HS-5 (cell line): ENCODE results near the gene RARA.
"Not testable (repeated sequence)": the region's sequence is repeated elsewhere in the genome, so short reads cannot be mapped to it uniquely, and the experiment has no call there.

Experiments used
- DNase-seq: peaks from one replicate; pipeline ENCODE4 v3.0.0-alpha.2; 2012; ENCODE audit warnings: low read depth

The RARA gene

DNA sequence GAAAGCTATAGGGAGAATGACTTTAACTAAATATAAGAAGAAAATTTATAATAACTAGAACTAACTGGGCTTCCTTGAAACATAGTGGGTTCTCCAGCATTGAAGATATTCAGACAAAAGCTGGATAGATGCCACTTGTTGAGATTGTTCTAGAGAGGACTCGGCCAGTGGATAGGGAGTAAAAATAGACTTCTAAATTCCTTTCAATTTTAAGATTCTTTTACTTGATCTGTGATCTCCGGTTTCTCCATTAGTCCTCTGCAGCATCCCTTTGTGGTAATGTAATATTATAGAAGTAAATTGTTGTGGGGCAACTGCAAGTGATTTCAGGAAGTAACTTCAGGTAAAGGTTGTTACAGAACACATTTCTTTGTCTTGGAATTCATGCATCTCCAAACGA is 10.3 kb upstream of the RARA start:
- no peak for DNase-seq

DNA sequence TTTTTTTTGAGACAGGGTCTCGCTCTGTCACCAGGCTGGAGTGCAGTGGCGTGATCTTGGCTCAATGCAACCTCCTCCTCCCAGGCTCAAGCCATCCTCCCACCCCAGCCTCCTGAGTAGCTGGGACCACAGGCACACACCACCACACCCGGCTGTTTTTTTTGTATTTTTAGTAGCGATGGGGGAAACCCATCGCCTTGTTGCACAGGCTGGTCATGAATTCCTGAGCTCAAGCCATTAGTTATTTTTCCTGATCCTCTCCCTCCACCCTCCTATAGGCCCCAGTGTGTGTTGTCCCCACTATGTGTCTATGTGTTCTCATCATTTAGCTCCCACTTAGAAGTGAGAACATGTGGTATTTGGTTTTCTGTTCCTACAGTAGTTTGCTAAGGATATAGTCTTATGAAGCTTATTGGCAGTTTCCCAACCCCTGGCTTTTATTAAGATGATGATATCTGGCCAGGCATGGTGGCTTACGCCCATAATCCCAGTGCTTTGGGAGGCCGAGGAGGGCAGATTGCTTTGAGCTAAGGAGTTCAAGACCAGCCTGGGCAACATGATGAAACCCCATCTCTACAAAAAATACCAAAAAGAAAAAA is 9.7 kb upstream of the RARA start:
- not testable (repeated sequence) for DNase-seq

DNA sequence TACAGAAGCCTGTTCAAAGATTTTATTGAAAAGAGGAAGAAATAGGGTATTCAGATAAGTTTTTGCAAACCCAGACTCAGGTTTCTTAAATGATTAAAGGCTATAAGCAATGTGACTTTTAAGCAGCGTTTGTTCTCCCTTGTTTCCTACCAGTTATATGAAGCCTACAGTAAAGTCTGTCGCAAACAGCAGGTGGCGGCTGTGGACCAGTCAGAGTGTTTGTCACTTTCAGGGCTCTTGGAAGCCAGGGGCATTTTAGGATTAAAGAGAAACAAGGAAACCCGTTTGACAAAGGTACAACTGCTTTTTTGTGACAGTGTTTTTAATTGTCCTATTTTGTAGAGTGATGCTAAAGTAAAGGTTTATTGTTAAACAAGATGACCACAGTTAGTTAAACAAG is 7.7 kb upstream of the RARA start:
- no peak for DNase-seq

DNA sequence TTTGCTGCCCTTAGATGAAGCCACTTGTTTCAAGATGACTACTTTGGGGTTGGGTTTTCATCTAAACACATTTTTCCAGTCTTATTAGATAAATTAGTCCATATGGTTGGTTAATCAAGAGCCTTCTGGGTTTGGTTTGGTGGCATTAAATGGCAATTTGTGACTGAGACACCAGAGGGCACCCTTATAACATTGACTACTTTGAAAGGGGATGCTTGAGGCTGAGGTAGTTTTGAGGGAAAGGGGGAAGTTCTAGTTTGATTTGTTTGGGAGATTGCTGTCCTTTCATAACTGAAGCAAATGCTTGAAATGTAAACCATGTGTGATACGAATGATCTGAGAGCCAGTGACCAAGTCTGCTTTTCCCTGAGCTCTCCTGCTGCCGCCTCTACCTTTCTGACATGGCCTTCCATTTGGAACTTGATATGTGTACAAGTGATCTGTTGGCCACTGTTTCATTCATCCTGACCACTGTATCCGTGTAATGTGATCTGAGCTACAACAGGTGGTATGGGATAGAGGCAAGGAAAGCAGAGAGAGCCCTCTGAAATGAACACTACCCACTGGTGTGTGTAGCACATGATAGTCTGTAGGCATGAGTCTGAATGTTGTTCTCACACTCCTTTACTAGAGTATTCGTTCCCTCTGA is 5.8 kb upstream of the RARA start:
- DNase-seq: no peak

DNA sequence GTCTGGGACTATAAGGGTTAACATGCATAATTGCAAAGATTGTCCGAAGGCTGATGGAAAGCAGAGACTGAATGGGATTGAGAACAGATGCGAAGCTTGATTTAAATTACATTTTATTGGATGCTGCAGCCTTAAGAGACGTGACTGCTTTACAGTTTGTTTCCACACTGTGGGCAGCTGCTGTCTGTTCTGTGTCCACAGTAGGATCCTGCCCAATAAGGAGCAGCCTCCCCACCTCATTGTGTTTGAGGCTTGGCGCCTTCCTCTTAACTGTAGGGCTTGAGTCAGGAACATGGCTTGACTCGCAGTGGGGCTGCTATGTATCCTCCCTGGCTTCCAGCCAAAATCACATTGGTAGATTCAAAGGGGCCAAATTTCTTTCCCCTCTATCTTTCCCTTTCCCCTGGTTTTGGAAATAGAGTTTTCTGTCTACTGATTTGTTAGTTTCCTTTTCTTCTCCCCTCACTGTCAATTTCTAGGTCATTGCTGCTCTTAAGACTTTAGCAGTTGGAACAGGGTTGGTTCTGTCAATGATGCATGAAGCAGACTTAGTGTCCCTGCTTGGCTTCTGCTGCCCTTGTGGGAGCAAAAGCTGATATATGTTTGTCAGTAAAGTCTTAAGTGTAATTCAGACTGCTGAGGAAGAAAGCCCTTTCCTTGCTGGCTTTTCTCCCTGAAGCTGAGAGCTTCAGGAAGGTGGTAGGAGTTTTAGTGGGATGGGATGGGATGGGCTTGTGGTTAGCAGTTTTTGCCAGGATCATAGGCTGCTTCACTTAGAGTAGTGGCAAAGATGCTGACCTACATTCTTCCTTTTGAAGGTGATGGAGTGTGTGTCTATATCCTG is 5.0 kb upstream of the RARA start:
- DNase-seq: no peak

DNA sequence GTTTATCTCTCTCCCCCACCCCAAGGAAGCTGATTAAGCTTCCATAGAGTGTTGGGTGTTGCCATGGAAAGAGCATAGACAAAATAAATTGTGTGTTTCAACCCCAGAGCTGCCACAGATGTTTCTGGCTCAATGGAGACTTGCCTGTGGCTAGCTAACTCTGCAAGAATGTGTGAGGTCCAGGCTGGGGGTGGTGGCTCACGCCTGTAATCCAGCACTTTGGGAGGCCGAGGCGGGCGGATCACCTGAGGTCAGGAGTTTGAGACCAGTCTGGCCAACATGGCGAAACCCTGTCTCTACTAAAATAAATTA is 4.5 kb upstream of the RARA start:
- DNase-seq: not testable (repeated sequence)

DNA sequence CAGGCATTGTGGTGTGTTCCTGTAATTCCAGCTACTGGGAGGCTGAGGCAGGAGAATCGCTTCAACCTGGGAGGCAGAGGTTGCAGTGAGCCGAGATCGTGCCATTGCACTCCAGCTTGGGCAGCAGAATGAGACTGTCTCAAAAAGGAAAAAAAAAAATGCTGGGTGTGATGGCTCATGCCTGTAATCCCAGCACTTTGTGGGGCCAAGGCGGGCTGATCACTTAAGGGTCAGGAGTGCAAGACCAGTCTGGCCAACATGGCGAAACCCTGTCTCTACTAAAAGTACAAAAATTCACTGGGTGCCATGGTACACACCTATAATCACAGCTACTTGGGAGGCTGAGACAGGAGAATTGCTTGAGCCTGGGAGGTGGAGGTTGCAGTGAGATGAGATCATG is 4.1 kb upstream of the RARA start:
- not testable (repeated sequence) for DNase-seq

DNA sequence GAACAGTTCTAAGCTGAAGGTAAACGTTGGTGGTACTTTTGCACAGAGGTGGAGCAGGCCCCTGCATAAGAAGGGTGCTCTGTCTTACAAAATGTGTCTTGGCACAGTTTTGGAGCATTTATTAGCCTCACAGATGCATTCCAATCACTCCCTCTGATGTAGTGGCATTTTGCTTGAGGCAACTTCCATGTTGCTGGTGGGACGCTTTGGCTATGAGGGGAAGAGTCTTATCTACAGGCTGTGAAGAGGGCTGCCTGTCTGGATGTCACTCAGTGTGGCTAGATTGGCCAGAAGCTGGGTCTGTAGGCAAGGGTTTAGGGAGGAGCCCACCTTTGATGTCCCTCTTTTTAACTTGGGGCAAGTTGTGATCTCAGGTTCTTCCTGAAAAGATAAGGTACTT is 2.6 kb upstream of the RARA start:
- DNase-seq: no peak

DNA sequence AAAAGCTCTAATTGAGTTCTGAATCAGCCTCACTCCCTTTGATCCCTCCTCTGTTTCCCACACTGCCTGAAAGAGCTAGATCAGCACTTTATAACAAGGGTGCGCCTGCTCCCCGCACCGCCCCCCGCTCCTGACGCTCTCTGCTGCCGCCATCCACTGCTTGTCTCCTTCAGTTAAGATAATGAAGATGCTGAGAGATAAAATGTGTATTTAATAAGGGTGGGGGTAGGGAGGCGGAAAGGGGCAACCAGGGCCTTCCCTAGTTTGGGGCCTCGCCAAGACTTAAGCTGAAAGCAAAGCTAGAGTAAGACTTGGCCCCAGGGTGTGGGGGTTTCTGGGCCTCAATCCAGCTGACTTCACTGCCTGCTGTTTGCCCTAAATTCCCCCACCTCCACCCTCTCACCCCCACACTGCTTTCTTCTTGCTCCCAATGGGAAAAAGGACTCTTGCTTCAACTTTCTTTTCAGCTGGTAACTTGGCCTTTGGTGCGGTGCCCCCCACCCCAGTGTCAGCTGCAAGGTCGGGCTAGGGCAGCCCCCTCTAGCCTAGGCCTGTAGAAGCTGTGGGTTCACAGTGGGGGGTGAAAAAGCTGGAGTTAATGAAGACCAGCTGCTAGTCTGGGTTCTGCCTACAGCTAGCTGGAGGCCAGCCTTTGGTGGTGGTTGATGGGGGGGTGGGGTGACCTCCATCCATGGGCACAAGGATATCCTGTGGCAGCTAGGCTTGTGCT is 1.8 kb upstream of the RARA start:
- DNase-seq: no peak

DNA sequence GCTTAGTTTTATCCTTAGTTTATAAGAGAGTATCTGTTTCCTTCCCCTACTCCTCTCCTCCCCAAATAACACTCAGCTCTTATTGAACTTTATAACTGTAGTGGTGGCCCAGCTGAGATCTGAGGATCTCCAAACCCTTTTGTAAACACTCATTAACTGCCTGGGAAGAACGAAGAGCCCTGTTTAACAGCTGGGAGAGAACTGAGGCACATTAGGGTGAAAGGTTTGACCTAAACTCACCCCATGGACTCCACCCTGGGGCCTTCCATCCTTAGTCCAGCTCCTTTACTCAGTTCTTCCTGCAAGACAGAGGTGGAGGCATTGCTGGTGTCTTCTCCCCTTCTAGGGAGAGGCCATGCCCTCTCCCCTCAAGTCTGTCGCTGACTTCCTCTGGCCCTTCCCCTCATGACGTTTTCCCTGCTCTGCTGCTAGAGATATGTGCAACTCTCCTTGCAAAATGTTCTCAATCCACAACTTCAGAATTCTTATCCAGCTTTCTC is 1.2 kb upstream of the RARA start:
- no peak for DNase-seq

DNA sequence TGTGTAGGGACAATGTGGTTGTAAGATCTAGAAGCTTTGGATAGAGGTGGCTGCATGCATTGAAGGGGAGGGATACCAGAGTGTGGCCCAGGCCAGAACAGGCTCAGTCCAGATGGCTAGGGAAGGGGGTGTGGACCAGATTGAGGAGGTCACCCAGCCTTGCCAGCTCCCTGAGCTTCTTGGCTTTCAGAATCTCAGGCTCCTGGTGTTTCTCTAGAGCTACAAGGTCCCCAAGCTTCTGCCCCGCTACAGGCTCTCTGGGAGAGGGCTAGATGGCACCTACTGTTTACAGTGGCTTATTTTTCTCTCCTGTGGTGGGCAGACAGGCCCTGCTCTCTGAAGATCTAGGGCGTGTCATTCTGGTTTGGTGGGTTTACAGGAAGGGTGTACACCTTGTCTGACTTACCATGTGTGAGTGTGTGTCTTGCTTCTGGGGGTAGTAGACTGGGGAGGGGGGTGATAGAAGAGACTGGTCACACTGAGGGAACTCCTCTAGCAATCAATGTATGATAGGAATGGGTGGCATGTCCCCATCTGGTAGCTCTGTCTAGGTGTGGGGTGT is 1.1 kb downstream of the RARA start:
- DNase-seq: no peak

DNA sequence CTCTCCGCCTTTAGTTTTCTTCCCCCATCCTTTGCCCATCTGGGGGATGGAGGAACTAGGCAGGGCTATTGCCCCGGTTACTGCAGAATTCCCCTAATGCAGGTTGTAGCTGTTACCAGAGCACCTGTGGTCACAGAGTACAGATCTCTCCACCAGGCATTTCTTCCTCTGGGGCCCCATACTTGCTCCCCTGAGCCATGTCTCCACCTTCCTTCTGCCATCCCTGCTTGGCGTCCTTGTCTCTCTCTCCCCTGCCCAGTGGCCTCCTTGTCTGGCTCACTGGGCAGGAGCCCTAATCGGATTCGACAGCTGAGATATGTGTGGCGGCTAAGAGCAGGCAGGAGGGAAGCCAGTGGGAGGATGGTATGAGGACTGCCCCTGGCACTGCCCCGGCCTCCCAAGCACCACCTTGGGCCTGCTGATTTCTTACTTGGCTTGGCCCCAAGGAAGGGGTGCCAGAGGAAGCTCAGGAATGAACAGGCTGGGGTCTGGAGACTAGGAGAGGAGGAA is 2.0 kb downstream of the RARA start:
- DNase-seq: no peak

DNA sequence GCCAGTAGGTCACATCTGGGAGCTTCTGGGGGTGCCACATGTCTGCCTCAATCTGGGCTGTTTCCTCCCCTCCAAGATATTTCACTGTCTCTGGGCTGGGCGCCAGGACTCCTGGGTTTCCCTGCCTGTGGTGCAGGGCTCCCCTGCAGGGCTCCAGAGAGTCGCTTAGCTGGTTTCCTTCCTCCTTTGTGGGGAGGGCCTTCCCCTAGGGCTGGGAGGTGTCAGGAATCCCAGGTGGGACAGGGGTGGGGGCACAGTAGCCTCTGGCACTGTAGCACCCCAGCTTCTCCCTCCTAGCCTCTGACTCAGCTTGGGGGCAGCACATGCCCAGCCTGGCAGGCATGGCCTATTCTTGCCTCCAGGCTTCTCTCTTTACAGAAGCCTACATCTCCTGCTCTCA is 2.6 kb downstream of the RARA start:
- no peak for DNase-seq

DNA sequence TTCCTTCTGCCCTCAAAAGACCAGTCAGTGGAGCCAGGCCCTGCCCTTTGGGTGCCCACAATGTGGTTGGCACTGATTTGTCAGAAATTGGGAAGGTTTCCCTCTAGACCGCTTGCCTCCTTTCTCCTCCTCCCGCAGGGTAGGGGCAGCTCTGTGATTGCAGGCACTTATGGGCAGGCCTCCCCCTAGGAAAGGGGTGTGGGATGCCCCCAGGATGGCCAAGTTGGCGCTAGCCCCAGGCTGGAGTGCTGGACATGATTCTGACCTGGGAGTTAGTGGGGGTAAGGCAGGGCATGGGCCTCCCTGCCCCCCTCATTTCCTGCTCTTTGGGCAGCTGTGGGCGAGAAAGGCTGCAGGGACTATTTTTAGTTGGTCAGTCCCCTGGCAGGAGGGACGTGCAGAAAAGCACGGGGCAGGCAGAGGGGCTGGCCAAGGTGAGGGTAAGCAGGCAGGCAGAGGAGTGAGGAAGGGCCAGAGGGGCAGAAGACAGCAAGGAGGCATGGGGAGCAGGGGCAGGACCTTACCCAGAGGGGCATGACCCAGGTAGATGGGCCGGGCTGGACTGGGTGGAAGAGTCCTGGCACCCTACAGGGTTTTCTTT is 3.3 kb downstream of the RARA start:
- DNase-seq: no peak

DNA sequence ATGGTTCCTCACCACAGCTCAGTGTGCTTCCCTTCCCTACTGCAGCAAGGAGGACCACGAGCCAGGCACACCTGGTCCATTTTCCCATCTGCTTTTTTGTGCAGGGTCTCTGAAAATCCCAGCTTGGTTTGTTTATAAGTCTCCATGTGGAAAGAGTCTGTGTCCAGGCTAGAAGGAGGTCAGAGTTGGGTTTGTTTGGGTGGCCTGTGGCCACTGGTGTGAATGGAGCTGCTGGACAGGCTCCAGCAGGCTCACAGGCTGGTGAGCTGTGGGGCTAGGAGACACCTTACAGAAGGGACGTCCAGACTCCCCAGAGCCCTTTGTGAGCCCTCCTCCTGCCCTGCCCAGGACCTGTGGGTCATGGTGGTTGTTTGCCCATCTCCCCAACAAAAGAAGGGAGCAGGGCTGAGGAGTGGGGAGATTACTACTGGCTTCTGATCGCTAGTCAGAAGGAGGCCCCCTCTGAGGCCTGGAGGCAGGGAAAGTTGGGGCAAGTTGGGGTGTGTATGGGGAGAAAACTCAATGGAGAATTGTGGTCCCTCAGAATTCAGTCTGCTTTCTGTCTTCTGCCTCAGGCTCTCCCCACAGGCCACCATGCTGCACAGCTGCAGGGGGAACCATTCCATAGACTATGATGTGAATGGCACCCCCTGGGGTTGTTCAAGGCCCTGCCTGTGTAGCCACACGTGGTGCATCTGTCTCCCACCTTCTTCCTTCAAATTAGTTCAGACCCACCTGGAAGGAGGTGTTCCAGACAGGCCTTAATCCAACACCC is 4.1 kb downstream of the RARA start:
- no peak for DNase-seq

DNA sequence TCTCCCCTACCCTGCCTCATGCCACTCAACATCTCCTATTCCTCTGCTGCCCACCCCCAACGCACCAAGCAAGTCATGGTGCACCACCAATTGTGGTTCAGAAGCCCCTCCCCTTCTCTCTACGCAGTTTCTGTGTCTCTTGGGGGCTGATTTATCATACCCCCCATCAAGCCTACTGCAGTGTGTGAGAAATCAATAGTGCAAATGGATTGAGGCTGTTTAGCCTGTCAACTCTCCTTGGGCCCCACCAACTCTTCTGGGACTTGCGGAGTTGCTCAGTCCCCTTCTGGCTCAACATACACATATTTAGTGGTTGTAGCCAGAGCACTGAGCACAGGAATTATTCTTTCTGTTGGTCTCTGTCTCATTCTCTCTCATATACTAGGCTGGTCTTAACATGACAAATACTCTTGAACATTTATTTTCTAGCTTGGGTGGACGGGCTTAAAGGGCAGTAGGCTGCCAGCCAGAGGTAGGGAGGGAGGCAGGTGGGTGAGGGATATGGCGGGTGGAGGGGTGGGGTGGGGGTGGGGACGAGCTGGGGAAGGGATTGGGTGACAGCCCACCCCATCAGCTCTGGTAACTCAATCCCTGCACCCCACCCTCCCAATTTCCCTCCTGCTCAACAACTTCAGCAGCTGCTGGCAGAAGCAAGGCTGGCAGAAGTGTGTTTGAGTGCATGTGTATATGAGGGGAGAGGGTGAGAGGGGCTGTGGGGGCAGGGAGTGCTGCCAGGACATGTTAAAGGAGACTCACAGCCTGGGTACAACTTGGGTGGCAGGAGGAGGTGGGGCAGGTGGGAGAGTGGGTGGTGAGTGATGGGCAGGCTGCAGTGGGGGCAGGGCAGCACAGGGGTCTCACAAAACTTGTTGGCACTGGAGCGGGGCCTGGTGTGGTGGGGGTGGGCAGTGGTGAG is 4.9 kb downstream of the RARA start:
- no peak for DNase-seq

DNA sequence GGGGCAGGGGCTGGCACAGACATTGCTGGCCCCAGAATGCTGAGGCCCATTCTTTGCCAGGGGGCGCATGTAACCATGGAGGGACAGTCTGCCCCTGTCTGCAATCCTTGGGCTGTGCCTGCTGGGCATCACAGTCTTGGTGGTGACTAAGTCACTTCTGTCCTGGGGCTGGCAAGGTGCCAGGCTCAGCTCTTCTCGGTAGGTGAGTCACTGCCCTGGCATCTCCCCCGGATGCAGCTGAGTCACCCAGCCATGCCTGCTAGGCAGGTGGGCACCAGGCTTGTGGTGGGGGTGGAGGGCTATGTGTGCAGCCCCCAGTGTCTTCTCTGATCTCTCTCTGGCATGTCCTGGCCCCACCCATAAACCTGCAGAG is 5.6 kb downstream of the RARA start:
- peak; percentile 92 for DNase-seq

DNA sequence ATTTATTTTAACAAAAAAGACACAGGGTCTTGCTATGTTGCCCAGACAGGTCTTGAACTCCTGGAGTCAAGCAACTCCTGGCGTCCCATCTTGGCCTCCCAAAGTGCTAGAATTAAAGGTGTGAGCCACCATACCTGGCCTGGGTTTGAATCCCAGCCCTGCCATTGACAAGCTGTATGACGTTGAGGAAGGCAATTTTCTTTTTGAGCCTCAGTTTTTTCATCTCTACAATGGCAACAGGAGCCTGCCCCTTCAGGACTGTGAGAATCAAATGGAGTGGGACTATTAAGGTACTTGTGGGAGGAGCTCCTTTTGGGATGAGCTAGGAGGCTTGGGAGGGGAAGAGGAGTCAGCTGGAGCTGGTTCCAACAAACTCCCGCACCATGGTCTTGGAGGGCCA is 6.2 kb downstream of the RARA start:
- DNase-seq: no peak

DNA sequence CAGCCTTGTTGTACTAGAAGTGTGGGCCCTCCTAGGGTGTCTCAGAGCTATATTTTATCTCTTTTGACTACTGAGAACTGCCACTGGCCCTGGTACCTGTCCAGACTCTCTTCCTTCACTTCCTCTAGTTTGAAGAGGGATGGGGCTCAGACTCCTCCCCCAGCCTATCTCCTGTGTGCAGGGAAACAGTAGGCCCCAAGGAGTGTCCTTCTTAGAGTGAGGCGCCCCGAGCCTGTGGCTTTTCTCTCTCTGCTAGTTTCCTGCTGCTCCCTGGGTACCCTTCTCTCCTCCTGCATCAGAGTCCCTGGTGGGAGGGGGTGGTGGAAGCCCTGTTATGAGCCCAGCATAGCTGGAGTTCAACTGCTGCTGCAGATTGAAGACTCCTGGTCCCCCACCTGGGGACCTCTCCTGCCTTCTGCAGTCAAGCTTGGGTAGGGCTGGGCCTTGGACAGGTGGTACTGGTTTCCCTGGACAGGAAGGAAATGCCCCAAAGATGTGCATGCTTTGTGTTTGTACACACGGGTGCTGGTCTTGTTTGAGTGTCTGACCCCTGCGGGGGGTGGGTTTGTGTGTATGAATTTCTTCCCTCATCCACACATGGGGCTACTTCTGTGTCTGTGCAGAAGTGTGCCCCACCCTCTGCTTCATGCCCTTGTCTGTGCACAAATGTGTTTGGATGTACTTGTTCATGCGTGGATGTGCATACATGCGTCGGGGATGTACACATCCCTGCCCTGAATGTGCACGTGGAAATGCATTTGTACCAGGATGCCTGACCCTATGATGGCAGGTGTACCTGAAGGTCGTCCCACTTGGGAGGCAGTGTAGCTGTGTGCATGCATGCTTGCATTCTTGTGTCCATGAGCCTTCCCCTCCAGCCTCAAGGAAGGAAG is 6.9 kb downstream of the RARA start:
- no peak for DNase-seq
